ENCODE measurements around the gene RIOK2.
A peak's percentile ranks its signal among the peaks of the same experiment; 100 is the strongest.
"Not testable (repeated sequence)": the region's sequence is repeated elsewhere in the genome, so short reads cannot be mapped to it uniquely, and the experiment has no call there.

Gene RIOK2

GRCh38 chr5:97193355-97193688, 10.3 kb upstream of the RIOK2 start:
- Histone ChIP-seq H3K27me3 (ENCODE audit: insufficient read depth, low read length, poor library complexity) (no peaks in the 10 kb centered on the region), H4K5ac (ENCODE audit: low read length) (no peak overlapping the region), H3K4me2 (ENCODE audit: low read length) (no peak overlapping the region), H4K8ac (ENCODE audit: low read depth, low read length) (no peak overlapping the region), H2AK5ac (ENCODE audit: low read length) (no peak overlapping the region), H3K23ac (ENCODE audit: low read length) (no peak overlapping the region), H2BK15ac (replicated peaks; ENCODE audit: low read depth) (no peak overlapping the region), H3K4me1 (ENCODE audit: control insufficient read depth, low read depth, low read length) (no peaks in the 10 kb centered on the region), H2BK120ac (ENCODE audit: low read depth, low read length) (no peak overlapping the region), H3K18ac (ENCODE audit: low read length) (no peak overlapping the region), H3K4ac (ENCODE audit: low read depth, low read length) (no peak overlapping the region), H3K56ac (ENCODE audit: low read length) (no peak overlapping the region), H3K9ac (ENCODE audit: low read length) (no peak overlapping the region), H2BK5ac (ENCODE audit: low read length) (no peak overlapping the region), H3K27ac (ENCODE audit: low read depth, low read length) (no peak overlapping the region), H3K4me3 (ENCODE audit: low read length) (no peak overlapping the region), H3K79me1 (ENCODE audit: low read length) (no peaks in the 10 kb centered on the region), H3K79me2 (ENCODE audit: control insufficient read depth, insufficient read depth, low read length) (no peaks in the 10 kb centered on the region), H3K36me3 (ENCODE audit: control insufficient read depth, insufficient read depth, low read length) (no peaks in the 10 kb centered on the region)
- WGBS (ENCODE audit: extremely low coverage, insufficient coverage, low lambda C conversion rate), result no CpG with 5 or more reads among the region's 4 CpGs
- no peak for DNase-seq

GRCh38 chr5:97192580-97193354, 9.7 kb upstream of the RIOK2 start:
- Histone ChIP-seq H3K18ac (ENCODE audit: low read length) (no peak overlapping the region), H3K9ac (ENCODE audit: low read length) (no peak overlapping the region), H3K56ac (ENCODE audit: low read length) (no peak overlapping the region), H4K8ac (ENCODE audit: low read depth, low read length) (no peak overlapping the region), H3K4me2 (ENCODE audit: low read length) (no peak overlapping the region), H3K36me3 (ENCODE audit: control insufficient read depth, insufficient read depth, low read length) (no peaks in the 10 kb centered on the region), H3K4ac (ENCODE audit: low read depth, low read length) (no peak overlapping the region), H3K4me1 (ENCODE audit: control insufficient read depth, low read depth, low read length) (no peaks in the 10 kb centered on the region), H4K5ac (ENCODE audit: low read length) (no peak overlapping the region), H3K79me1 (ENCODE audit: low read length) (no peaks in the 10 kb centered on the region), H3K27ac (ENCODE audit: low read depth, low read length) (peak overlapping the region; percentile 19), H2BK5ac (ENCODE audit: low read length) (no peak overlapping the region), H2AK5ac (ENCODE audit: low read length) (no peak overlapping the region), H3K27me3 (ENCODE audit: insufficient read depth, low read length, poor library complexity) (no peaks in the 10 kb centered on the region), H3K4me3 (ENCODE audit: low read length) (no peak overlapping the region), H3K23ac (ENCODE audit: low read length) (no peak overlapping the region), H3K79me2 (ENCODE audit: control insufficient read depth, insufficient read depth, low read length) (no peaks in the 10 kb centered on the region), H2BK120ac (ENCODE audit: low read depth, low read length) (no peak overlapping the region), H2BK15ac (replicated peaks; ENCODE audit: low read depth) (no peak overlapping the region)
- peak; percentile 61 for DNase-seq
- no CpG with 5 or more reads among the region's 5 CpGs for WGBS (ENCODE audit: extremely low coverage, insufficient coverage, low lambda C conversion rate)

- no peak overlapping the region for H2AK5ac ChIP-seq (ENCODE audit: low read length)
- H4K8ac ChIP-seq (ENCODE audit: low read depth, low read length), result no peak overlapping the region
- no peaks in the 10 kb centered on the region for H3K79me1 ChIP-seq (ENCODE audit: low read length)
- H3K9ac ChIP-seq (ENCODE audit: low read length), result no peak overlapping the region
- no peak overlapping the region for H3K56ac ChIP-seq (ENCODE audit: low read length)
- H3K4me1 ChIP-seq (ENCODE audit: control insufficient read depth, low read depth, low read length), result no peaks in the 10 kb centered on the region
- H3K18ac ChIP-seq (ENCODE audit: low read length), result no peak overlapping the region
- no peak overlapping the region for H3K23ac ChIP-seq (ENCODE audit: low read length)
- no peak overlapping the region for H2BK120ac ChIP-seq (ENCODE audit: low read depth, low read length)
- no peak for DNase-seq
- H3K36me3 ChIP-seq (ENCODE audit: control insufficient read depth, insufficient read depth, low read length), result no peaks in the 10 kb centered on the region
- no CpG with 5 or more reads among the region's 2 CpGs for WGBS (ENCODE audit: extremely low coverage, insufficient coverage, low lambda C conversion rate)
- H3K79me2 ChIP-seq (ENCODE audit: control insufficient read depth, insufficient read depth, low read length), result no peaks in the 10 kb centered on the region
- H3K4me2 ChIP-seq (ENCODE audit: low read length), result no peak overlapping the region
- H2BK15ac ChIP-seq (replicated peaks; ENCODE audit: low read depth), result no peak overlapping the region
- H3K4me3 ChIP-seq (ENCODE audit: low read length), result no peak overlapping the region
- H3K27me3 ChIP-seq (ENCODE audit: insufficient read depth, low read length, poor library complexity), result no peaks in the 10 kb centered on the region
- H3K27ac ChIP-seq (ENCODE audit: low read depth, low read length), result no peak overlapping the region
- no peak overlapping the region for H4K5ac ChIP-seq (ENCODE audit: low read length)
- H3K4ac ChIP-seq (ENCODE audit: low read depth, low read length), result no peak overlapping the region
- H2BK5ac ChIP-seq (ENCODE audit: low read length), result no peak overlapping the region
These were observed 8.8 kb upstream of the RIOK2 start for GRCh38 chr5:97191893-97192292.

- not testable (repeated sequence) for H2BK120ac ChIP-seq (ENCODE audit: low read depth, low read length); H3K23ac ChIP-seq (ENCODE audit: low read length); H2BK15ac ChIP-seq (replicated peaks; ENCODE audit: low read depth); H3K27ac ChIP-seq (ENCODE audit: low read depth, low read length); H3K36me3 ChIP-seq (ENCODE audit: control insufficient read depth, insufficient read depth, low read length); H4K5ac ChIP-seq (ENCODE audit: low read length); H3K4me3 ChIP-seq (ENCODE audit: low read length); H3K56ac ChIP-seq (ENCODE audit: low read length); H2AK5ac ChIP-seq (ENCODE audit: low read length); H3K79me1 ChIP-seq (ENCODE audit: low read length); H3K4me2 ChIP-seq (ENCODE audit: low read length); H3K4ac ChIP-seq (ENCODE audit: low read depth, low read length); H3K18ac ChIP-seq (ENCODE audit: low read length); H4K8ac ChIP-seq (ENCODE audit: low read depth, low read length); DNase-seq; H2BK5ac ChIP-seq (ENCODE audit: low read length); H3K9ac ChIP-seq (ENCODE audit: low read length); H3K27me3 ChIP-seq (ENCODE audit: insufficient read depth, low read length, poor library complexity); H3K4me1 ChIP-seq (ENCODE audit: control insufficient read depth, low read depth, low read length); H3K79me2 ChIP-seq (ENCODE audit: control insufficient read depth, insufficient read depth, low read length)
- WGBS (ENCODE audit: extremely low coverage, insufficient coverage, low lambda C conversion rate), result no CpG with 5 or more reads among the region's 1 CpG
These were observed 6.5 kb upstream of the RIOK2 start for GRCh38 chr5:97189523-97189922.

- Histone ChIP-seq H2BK120ac (ENCODE audit: low read depth, low read length) (no peak overlapping the region), H4K8ac (ENCODE audit: low read depth, low read length) (no peak overlapping the region), H2AK5ac (ENCODE audit: low read length) (no peak overlapping the region), H3K18ac (ENCODE audit: low read length) (peak overlapping the region; percentile 66), H3K36me3 (ENCODE audit: control insufficient read depth, insufficient read depth, low read length) (peaks cover under 1% of the 10 kb centered on the region), H3K79me1 (ENCODE audit: low read length) (peaks cover under 1% of the 10 kb centered on the region), H3K4ac (ENCODE audit: low read depth, low read length) (peak overlapping the region; percentile 62), H3K9ac (ENCODE audit: low read length) (peak overlapping the region; percentile 47), H4K5ac (ENCODE audit: low read length) (peak overlapping the region; percentile 81), H3K4me3 (ENCODE audit: low read length) (no peak overlapping the region), H3K56ac (ENCODE audit: low read length) (peak overlapping the region; percentile 62), H3K23ac (ENCODE audit: low read length) (no peak overlapping the region), H2BK5ac (ENCODE audit: low read length) (no peak overlapping the region), H3K4me2 (ENCODE audit: low read length) (peak overlapping the region; percentile 27), H2BK15ac (replicated peaks; ENCODE audit: low read depth) (no peak overlapping the region), H3K4me1 (ENCODE audit: control insufficient read depth, low read depth, low read length) (no peaks in the 10 kb centered on the region), H3K27ac (ENCODE audit: low read depth, low read length) (no peak overlapping the region), H3K79me2 (ENCODE audit: control insufficient read depth, insufficient read depth, low read length) (peaks cover 16% of the 10 kb centered on the region), H3K27me3 (ENCODE audit: insufficient read depth, low read length, poor library complexity) (no peaks in the 10 kb centered on the region)
- WGBS (ENCODE audit: extremely low coverage, insufficient coverage, low lambda C conversion rate), result no CpG with 5 or more reads among the region's 6 CpGs
- no peak for DNase-seq
These were observed 825 bp upstream of the RIOK2 start for GRCh38 chr5:97183930-97184213.

GRCh38 chr5:97182571-97183099, 412 bp downstream of the RIOK2 start:
- H4K5ac ChIP-seq (ENCODE audit: low read length), result no peak overlapping the region
- WGBS (ENCODE audit: extremely low coverage, insufficient coverage, low lambda C conversion rate), result no CpG with 5 or more reads among the region's 12 CpGs
- peaks cover 16% of the 10 kb centered on the region for H3K79me2 ChIP-seq (ENCODE audit: control insufficient read depth, insufficient read depth, low read length)
- DNase-seq, result no peak
- peak overlapping the region; percentile 89 for H3K56ac ChIP-seq (ENCODE audit: low read length)
- H3K4me2 ChIP-seq (ENCODE audit: low read length), result peak overlapping the region; percentile 10
- H3K18ac ChIP-seq (ENCODE audit: low read length), result peak overlapping the region; percentile 39
- H2BK5ac ChIP-seq (ENCODE audit: low read length), result peak overlapping the region; percentile 36
- peak overlapping the region; percentile 0 for H3K4ac ChIP-seq (ENCODE audit: low read depth, low read length)
- no peak overlapping the region for H2BK15ac ChIP-seq (replicated peaks; ENCODE audit: low read depth)
- no peaks in the 10 kb centered on the region for H3K27me3 ChIP-seq (ENCODE audit: insufficient read depth, low read length, poor library complexity)
- H3K79me1 ChIP-seq (ENCODE audit: low read length), result peaks cover 4% of the 10 kb centered on the region
- no peak overlapping the region for H2BK120ac ChIP-seq (ENCODE audit: low read depth, low read length)
- peaks cover 7% of the 10 kb centered on the region for H3K36me3 ChIP-seq (ENCODE audit: control insufficient read depth, insufficient read depth, low read length)
- H3K9ac ChIP-seq (ENCODE audit: low read length), result peak overlapping the region; percentile 79
- peak overlapping the region; percentile 16 for H3K27ac ChIP-seq (ENCODE audit: low read depth, low read length)
- H3K4me3 ChIP-seq (ENCODE audit: low read length), result peak overlapping the region; percentile 68
- H3K23ac ChIP-seq (ENCODE audit: low read length), result no peak overlapping the region
- H4K8ac ChIP-seq (ENCODE audit: low read depth, low read length), result peak overlapping the region; percentile 97
- no peak overlapping the region for H2AK5ac ChIP-seq (ENCODE audit: low read length)
- no peaks in the 10 kb centered on the region for H3K4me1 ChIP-seq (ENCODE audit: control insufficient read depth, low read depth, low read length)
